ENCODE results near the gene SNX25.
"Not testable (repeated sequence)": the region's sequence is repeated elsewhere in the genome, so short reads cannot be mapped to it uniquely, and the experiment has no call there.

Gene SNX25

GRCh38 chr4:185351691-185352090, 142.3 kb downstream of the SNX25 start:
- DNase-seq = no peak

GRCh38 chr4:185352202-185352601, 142.8 kb downstream of the SNX25 start:
- no peak for DNase-seq

- DNase-seq = no peak
Measured at GRCh38 chr4:185352741-185353140, 143.3 kb downstream of the SNX25 start.

GRCh38 chr4:185357211-185357610, 147.8 kb downstream of the SNX25 start:
- DNase-seq = no peak

- no peak for DNase-seq
Measured at GRCh38 chr4:185357733-185358440, 148.5 kb downstream of the SNX25 start.

- DNase-seq = no peak
Measured at GRCh38 chr4:185358514-185358913, 149.1 kb downstream of the SNX25 start.

- no peak for DNase-seq
Measured at GRCh38 chr4:185358959-185359358, 149.6 kb downstream of the SNX25 start.

- DNase-seq = no peak
Measured at GRCh38 chr4:185359767-185360446, 150.5 kb downstream of the SNX25 start.

GRCh38 chr4:185361872-185362271, 152.5 kb downstream of the SNX25 start:
- DNase-seq = no peak

GRCh38 chr4:185362570-185362969, 153.2 kb downstream of the SNX25 start:
- DNase-seq = not testable (repeated sequence)

GRCh38 chr4:185363251-185363650, 153.9 kb downstream of the SNX25 start:
- no peak for DNase-seq

GRCh38 chr4:185364886-185365285, 155.5 kb downstream of the SNX25 start:
- DNase-seq = no peak

- no peak for DNase-seq
Measured at GRCh38 chr4:185369731-185370130, 160.3 kb downstream of the SNX25 start.

GRCh38 chr4:185370268-185370949, 161.0 kb downstream of the SNX25 start:
- no peak for DNase-seq

- DNase-seq = no peak
Measured at GRCh38 chr4:185371702-185372101, 162.3 kb downstream of the SNX25 start.

GRCh38 chr4:185374027-185374426, 164.6 kb downstream of the SNX25 start:
- DNase-seq = no peak

- no peak for DNase-seq
Measured at GRCh38 chr4:185374573-185374972, 165.2 kb downstream of the SNX25 start.

- no peak for DNase-seq
Measured at GRCh38 chr4:185378264-185378663, 168.9 kb downstream of the SNX25 start.

GRCh38 chr4:185379326-185380295, 170.2 kb downstream of the SNX25 start:
- DNase-seq = no peak

GRCh38 chr4:185380320-185380719, 170.9 kb downstream of the SNX25 start:
- DNase-seq = no peak

- no peak for DNase-seq
Measured at GRCh38 chr4:185381288-185382196, 172.1 kb downstream of the SNX25 start.

GRCh38 chr4:185382754-185383153, 173.4 kb downstream of the SNX25 start:
- DNase-seq = no peak

Measured in NCI-H2171 treated with DMSO at 0.1 percent for 48 hours (cell line).